ENCODE results near the gene SRP14.
"Not testable (repeated sequence)": the region's sequence is repeated elsewhere in the genome, so short reads cannot be mapped to it uniquely, and the experiment has no call there.

Gene SRP14

GRCh38 chr15:40048926-40049475 lies 10.0 kb upstream of the SRP14 start:
- DNase-seq, result no peak

GRCh38 chr15:40048211-40048792 lies 9.3 kb upstream of the SRP14 start:
- DNase-seq, result no peak

- no peak for DNase-seq
Observed at GRCh38 chr15:40047415-40048210, 8.6 kb upstream of the SRP14 start.

GRCh38 chr15:40046721-40047414 lies 7.9 kb upstream of the SRP14 start:
- no peak for DNase-seq

GRCh38 chr15:40045572-40046217 lies 6.7 kb upstream of the SRP14 start:
- no peak for DNase-seq

- DNase-seq, result peak; percentile 57
Observed at GRCh38 chr15:40044717-40045571, 6.0 kb upstream of the SRP14 start.

- DNase-seq, result no peak
Observed at GRCh38 chr15:40043927-40044716, 5.1 kb upstream of the SRP14 start.

GRCh38 chr15:40042791-40043320 lies 3.9 kb upstream of the SRP14 start:
- DNase-seq, result no peak

- no peak for DNase-seq
Observed at GRCh38 chr15:40040770-40041169, 1.8 kb upstream of the SRP14 start.

- DNase-seq, result no peak
Observed at GRCh38 chr15:40040293-40040635, 1.3 kb upstream of the SRP14 start.

GRCh38 chr15:40038275-40038637 lies 725 bp downstream of the SRP14 start:
- no peak for DNase-seq

GRCh38 chr15:40037721-40038120 lies 1.3 kb downstream of the SRP14 start:
- no peak for DNase-seq

- not testable (repeated sequence) for DNase-seq
Observed at GRCh38 chr15:40035182-40035581, 3.8 kb downstream of the SRP14 start.

- no peak for DNase-seq
Observed at GRCh38 chr15:40034186-40034946, 4.6 kb downstream of the SRP14 start.

GRCh38 chr15:40032125-40032839 lies 6.7 kb downstream of the SRP14 start:
- no peak for DNase-seq

GRCh38 chr15:40031300-40031699 lies 7.7 kb downstream of the SRP14 start:
- DNase-seq, result no peak

GRCh38 chr15:40029979-40030893 lies 8.7 kb downstream of the SRP14 start:
- no peak for DNase-seq

- DNase-seq, result no peak
Observed at GRCh38 chr15:40028853-40029252, 10.1 kb downstream of the SRP14 start.

- no peak for DNase-seq
Observed at GRCh38 chr15:40028193-40028592, 10.8 kb downstream of the SRP14 start.

All from NCI-H1417 treated with DMSO at 0.1 percent for 48 hours (cell line).